GM12892 (cell line): ENCODE data around the gene TMTC1.

Experiments used
- POLR2AphosphoS5 ChIP-seq: IDR thresholded peaks from 2 replicates; pipeline ENCODE4 v1.6.1; 2011; ENCODE audit warnings: low read depth, low read length, control low read depth
- TAF1 ChIP-seq: IDR thresholded peaks from 2 replicates; pipeline ENCODE4 v1.6.1; 2011; ENCODE audit warnings: low read depth, mild to moderate bottlenecking, control low read depth, low read length, borderline replicate concordance

- TF ChIP-seq TAF1 (no peak), POLR2AphosphoS5 (no peak)
Measured at GRCh38 chr12:29778531-29778930, 5.2 kb downstream of the TMTC1 start.
